Choroid plexus epithelial cell (primary cell): ENCODE data around the gene AP2A2.
"Not testable (repeated sequence)": the region's sequence is repeated elsewhere in the genome, so short reads cannot be mapped to it uniquely, and the experiment has no call there.

ENCODE experiments used
- DNase-seq: peaks from one replicate; pipeline ENCODE4 v3.0.0-alpha.2; 2010; ENCODE audit warnings: low read depth
- H3K4me3 ChIP-seq: 2 replicates; pipeline ENCODE4 v1.5.1; 2011; ENCODE audit warnings: low read depth, mild to moderate bottlenecking, control low read depth, low read length, moderate library complexity
- CTCF ChIP-seq: conservative IDR thresholded peaks from 2 replicates; pipeline ENCODE4 v1.5.1; 2011; ENCODE audit warnings: low read depth, mild to moderate bottlenecking, control low read depth, inconsistent platforms, low read length, moderate library complexity

AP2A2 gene

GRCh38 chr11:1015064-1015463 lies 89.4 kb downstream of the AP2A2 start:
- no peak for TF ChIP-seq CTCF
- H3K4me3 ChIP-seq = no peak overlapping the region
- no peak for DNase-seq

GRCh38 chr11:1015826-1016545 lies 90.3 kb downstream of the AP2A2 start:
- H3K4me3 ChIP-seq = no peak overlapping the region
- TF ChIP-seq CTCF = no peak
- no peak for DNase-seq

GRCh38 chr11:1016610-1017126 lies 91.0 kb downstream of the AP2A2 start:
- not testable (repeated sequence) for DNase-seq, H3K4me3 ChIP-seq

- H3K4me3 ChIP-seq = no peak overlapping the region
- TF ChIP-seq CTCF = no peak
- no peak for DNase-seq
These were observed 91.8 kb downstream of the AP2A2 start for GRCh38 chr11:1017269-1018005.

- DNase-seq = no peak
- TF ChIP-seq CTCF = no peak
- H3K4me3 ChIP-seq = no peak overlapping the region
These were observed 92.4 kb downstream of the AP2A2 start for GRCh38 chr11:1018091-1018490.

- TF ChIP-seq CTCF = no peak
These were observed 93.7 kb downstream of the AP2A2 start for GRCh38 chr11:1019321-1019910.

GRCh38 chr11:1020211-1020905 lies 94.7 kb downstream of the AP2A2 start:
- no peak for DNase-seq
- no peak for TF ChIP-seq CTCF
- H3K4me3 ChIP-seq = no peak overlapping the region

More at GRCh38 chr11:1019321-1019910, 93.7 kb downstream of the AP2A2 start:
- H3K4me3 ChIP-seq = no peak overlapping the region
- DNase-seq = no peak
